GM19463 (cell line): ENCODE results near the gene DUSP18.
A peak's percentile ranks its signal among the peaks of the same experiment; 100 is the strongest.
"Not testable (repeated sequence)": the region's sequence is repeated elsewhere in the genome, so short reads cannot be mapped to it uniquely, and the experiment has no call there.

Experiments used
- ATAC-seq: cut with Tn5 transposase; IDR thresholded peaks from one replicate; pipeline ENCODE4 v1.9.1; 2021; ENCODE audit warnings: mild to moderate bottlenecking, moderate library complexity; ENCODE audit not compliant: unreplicated experiment

The DUSP18 gene

DNA sequence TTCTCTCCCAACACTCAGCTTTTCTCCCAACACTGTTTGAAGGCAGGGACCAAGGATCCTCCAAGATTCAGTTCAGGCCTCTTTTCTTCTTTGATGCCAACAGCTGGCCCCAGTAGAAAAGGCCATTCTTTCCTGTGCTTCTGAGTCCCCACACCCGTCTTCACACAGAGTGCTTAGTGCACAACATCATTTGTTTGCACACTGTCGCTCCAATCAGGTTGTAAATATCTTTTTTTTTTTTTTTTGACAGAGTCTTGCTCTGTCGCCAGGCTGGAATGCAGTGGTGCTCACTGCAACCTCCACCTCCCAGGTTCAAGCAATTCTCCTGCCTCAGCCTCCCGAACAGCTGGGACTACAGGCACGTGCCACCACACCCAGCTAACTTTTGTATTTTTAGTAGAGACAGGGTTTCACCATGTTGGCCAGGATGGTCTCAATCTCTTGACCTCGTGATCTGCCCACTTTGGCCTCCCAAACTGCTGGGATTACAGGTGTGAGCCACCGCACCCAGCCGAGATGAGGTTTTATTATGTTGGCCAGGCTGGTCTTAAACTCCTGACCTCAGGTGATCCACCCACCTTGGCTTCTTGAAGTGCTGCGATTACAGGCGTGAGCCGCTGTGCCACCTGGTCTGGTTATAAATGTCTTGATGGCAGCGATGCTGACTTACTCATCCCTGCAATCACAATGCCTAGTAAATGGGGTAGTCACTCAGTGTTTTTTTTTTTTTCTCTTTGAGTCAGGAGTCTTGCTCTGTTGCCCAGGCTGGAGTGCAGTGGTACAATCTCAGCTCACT is 12.4 kb upstream of the DUSP18 start:
- ATAC-seq, result not testable (repeated sequence)

DNA sequence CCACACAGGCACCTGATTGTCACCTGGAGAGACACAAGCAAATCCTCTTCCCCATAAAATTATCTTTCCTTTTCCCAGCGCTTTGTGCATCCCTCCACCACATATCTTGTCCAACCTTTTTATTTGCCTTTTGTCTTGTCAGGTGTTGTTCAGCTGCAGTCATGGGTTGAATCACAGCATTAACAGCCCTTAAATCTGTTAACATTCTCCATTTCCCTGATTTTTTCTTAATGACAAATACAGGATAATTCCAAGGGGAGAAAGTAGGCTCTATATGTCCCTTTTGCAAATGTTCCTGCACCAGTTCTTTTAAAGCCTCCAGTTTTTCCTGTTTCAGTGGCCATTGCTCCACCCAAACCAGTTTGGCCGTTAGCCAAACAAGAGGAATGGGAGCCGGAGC is 8.9 kb upstream of the DUSP18 start:
- ATAC-seq, result not testable (repeated sequence)

DNA sequence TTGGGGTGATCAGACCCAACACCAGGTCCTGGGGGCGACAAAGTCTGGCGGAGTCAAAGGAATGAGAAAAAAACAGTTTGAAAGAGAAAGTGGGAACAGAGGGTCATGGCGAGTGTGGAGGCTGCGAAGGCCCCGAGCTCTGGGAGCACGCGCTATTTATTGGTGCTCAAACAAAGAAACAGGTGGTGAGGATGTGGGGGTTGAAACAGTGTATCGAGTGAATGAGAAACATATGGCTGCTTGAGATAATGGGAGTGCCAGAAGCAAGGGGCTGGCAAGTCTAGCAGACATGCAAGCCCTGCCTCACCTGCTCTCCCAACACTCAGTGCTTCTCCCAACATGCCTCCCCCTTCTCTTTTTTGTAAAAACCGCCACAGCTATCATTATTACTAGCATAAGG is 7.8 kb upstream of the DUSP18 start:
- no peak for ATAC-seq

DNA sequence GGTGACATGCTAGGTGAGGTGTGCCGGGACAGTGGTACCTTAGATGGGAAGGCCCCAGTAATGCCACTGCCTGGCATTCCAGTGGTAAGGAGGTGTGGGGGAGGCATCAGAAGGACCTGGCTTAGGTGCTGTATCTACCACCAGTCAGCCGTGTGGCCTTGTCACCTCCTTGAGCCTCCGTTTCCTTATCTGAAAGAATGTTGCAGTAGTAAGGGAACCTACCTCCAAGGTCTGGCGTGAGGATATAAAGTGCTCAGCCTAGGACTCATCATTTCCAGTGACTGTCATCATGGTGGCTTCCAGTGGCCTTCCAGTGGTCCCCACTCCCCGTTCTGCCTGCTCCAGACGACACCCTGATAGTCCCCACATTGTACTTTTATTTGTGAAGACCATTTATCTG is 6.8 kb upstream of the DUSP18 start:
- ATAC-seq, result no peak

DNA sequence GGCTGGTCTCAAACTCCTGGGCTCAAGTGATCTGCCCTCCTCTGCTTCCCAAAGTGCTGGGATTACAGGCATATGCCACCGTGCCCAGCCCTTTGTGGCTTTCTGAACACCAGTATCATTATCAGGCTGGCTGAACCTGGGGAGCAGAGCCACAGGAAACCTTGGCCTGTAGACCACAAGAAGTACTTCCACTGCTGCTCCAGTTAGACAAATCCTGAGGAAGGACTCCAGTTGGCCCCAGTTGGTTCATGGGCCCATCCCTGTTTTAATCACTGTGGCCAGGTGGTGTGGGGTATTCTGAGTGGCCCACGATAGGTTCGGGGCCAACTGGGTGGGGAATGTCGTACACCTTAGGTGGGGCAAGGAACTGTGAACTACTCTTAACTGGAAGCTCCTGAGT is 5.5 kb upstream of the DUSP18 start:
- no peak for ATAC-seq

GRCh38 chr22:30671071-30671470 is 3.4 kb upstream of the DUSP18 start:
- ATAC-seq, result no peak

DNA sequence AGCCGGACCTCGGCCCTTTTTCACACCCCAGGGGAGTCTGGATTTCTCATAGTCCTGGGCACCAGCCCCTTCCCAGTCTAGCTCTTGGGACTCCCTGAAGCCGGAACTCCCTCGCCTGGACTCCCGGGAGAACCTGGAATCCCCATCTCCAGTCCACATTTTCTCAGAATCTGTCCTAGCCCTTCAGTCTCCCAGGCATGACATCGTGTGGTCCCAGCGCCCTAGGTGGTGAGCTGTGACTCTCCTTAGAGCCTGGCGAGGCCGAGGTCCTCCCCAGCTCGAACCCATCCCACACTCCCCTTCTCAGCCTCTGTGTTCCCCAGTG is 673 bp upstream of the DUSP18 start:
- no peak for ATAC-seq

GRCh38 chr22:30667107-30667493 is 575 bp downstream of the DUSP18 start:
- no peak for ATAC-seq

GRCh38 chr22:30665786-30666185 is 1.9 kb downstream of the DUSP18 start:
- no peak for ATAC-seq

- no peak for ATAC-seq
Measured at GRCh38 chr22:30665266-30665665, 2.4 kb downstream of the DUSP18 start.

- ATAC-seq, result no peak
Measured at GRCh38 chr22:30664798-30665197, 2.9 kb downstream of the DUSP18 start.

- ATAC-seq, result no peak
Measured at GRCh38 chr22:30662040-30662439, 5.6 kb downstream of the DUSP18 start.

GRCh38 chr22:30655532-30655931 is 12.1 kb downstream of the DUSP18 start:
- no peak for ATAC-seq

DNA sequence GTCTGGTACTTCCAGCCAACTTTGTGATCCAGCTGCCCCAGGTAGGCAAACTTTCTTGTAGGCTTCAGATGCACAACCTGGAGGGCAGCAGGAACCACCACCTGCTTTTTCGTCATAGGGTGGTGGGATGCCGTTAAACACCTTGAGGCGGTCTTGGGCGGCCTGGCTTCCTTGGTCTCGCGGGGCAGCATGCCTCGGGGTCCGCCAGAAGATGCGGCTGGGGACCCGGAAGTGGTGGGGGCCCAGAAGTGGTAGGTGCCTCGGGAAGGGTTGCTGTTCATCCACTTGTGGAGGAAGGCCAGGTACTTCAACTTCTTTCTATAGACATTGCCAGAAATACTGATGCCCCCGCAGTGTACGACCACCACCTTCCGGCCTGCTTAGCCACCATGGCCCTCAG is 13.3 kb downstream of the DUSP18 start:
- no peak for ATAC-seq

DNA sequence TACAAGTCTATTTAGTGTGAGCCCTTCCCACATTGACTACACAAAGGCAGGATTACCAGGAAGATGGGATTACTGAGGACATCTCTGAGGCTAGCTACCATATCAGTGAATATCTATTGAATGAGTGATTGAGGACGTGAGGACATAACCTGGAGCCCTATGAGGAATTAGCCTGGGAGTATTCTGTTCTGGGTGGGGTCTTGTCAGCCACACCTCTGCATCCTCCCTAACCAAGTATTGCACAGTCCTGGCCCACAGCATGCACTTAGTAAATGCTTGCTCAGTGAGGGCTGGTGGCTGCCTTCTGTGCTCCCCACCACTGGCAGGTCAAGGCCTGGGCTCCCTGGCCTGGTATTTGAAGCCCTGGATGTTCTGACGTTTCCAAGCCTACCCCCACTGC is 14.8 kb downstream of the DUSP18 start:
- ATAC-seq, result no peak

- no peak for ATAC-seq
Measured at GRCh38 chr22:30650508-30651116, 17.1 kb downstream of the DUSP18 start.

DNA sequence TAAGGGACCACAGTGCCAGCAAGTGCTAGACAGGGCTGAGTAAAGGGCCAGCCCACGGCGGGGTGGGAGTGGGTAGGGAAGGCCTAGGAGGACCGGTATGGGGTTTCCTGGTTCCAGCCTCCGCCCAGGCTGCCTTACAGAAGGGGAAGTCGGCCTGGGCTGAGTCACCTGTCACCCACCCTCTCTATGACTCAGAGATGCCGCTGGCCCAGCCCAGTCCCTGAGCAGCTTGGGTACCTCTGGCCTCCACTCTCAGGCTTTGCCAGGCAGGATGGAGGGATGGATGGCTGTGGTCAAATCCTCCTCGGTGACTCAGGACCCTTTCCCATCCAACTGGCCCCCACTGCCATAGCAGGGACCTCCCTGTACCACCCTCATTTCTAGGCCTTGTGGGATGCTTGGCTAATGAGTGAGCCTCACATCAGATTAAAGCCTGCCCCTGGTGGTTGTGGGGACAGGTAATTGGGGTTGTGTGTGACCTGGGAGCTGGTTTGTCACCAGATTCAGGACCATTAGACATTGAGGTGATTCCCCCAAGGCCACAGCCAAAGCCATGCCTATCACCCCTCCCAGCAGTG is 18.2 kb downstream of the DUSP18 start:
- peak; percentile 94 for ATAC-seq

DNA sequence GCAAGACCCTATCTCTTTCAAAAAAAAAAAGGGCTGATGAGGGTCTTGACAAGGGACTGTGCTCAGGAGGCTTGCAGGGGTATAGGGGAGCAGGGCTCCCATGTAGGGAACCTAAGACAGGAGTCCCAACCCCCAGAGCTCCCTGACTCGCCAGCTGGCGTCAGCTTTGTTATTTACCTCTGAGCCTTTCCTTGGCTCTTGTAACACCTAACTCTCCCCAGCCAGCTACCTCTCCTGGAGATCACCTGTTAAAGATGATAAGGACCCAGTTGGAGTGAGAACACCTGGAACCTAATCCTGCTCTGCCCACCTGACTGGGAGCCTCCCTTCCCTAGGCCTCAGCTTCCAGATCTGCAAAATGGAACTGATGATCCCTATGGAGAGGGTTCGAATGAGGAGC is 18.9 kb downstream of the DUSP18 start:
- ATAC-seq, result no peak

DNA sequence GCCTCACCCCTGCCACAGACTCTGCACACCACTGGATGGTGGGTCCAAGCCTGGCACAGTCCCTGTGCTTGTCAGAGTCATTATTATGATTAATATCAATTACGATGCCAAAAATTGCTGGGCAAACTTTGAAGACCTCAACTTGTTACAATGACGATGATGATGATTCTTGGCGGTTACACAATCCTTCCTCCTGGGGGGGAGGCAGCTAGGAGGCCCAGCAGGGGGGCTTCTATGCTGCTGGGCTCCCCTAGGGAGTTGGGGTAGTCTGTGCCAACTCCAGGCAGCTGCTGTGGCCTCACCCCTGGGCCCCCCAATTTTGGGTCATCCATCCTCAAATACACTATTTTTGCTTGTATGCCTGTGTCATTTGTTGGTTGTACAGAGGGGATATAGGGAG is 20.1 kb downstream of the DUSP18 start:
- ATAC-seq, result no peak

DNA sequence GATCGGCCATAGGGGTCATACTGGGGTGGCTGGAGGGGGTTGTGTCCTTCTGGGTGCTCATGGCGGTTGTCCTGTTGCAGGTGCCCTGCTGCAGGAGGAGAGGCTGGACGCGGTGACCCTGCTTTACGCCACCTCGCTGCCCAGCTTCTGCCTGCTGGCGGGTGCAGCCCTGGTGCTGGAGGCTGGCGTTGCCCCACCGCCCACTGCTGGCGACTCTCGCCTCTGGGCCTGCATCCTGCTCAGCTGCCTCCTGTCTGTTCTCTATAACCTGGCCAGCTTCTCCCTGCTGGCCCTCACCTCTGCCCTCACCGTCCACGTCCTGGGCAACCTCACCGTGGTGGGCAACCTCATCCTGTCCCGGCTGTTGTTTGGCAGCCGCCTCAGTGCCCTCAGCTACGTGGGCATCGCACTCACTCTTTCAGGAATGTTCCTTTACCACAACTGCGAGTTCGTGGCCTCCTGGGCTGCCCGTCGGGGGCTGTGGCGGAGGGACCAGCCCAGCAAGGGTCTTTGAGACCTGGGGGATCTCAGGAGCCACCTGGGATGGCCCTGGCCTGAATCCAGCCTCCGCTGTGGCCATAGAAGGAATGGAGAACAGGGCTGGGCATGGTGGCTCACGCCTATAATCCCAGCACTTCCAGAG is 21.0 kb downstream of the DUSP18 start:
- ATAC-seq, result no peak

DNA sequence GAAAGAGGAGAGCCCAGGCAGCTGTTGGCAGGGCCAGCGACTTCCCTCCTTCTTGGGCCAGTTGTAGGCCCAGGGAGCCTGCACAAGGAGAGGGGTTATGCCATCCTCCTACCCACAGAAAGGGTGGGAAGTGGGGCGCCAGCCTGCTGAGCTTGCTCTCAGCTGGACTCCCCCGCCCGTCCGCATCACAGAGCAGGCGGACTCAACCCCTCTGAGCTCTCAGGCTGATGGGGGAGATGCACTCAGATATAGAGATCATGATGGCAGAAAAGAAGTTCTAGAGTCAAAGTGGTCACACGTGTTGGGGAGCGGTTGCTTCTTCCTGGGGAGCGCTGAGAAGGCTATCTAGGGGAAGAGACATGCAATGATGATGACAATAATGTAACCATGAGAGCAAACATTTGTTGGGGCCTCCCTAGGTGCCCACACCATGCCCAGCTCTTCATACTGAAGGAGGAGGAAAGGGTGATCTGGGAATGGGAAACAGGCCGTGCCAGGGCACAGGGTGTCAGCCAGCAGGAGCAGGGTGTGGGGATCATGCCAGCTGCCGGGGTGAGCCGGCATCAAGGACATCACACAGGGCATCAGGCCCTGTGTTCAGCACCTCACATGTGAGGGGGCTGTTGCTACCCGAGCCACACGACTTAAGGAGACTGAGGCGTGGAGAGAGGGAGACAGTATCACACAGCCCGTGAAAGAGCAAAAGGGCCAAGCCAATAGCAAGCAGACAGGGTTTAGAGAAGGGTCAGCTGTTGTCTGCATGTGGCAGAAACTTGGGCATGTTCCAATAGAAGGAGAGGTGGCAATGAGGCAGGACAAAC is 24.4 kb downstream of the DUSP18 start:
- no peak for ATAC-seq
